Hematopoietic multipotent progenitor cell treated with erythropoietin and hydrocortisone succinate and interleukin-3 and kit ligand, for 8 days (in vitro differentiated cells): Measurements from ENCODE around the gene AP1AR.

Source experiments
- DNase-seq: peaks from one replicate; pipeline ENCODE4 v3.0.0-alpha.2; 2015

Gene AP1AR

DNA sequence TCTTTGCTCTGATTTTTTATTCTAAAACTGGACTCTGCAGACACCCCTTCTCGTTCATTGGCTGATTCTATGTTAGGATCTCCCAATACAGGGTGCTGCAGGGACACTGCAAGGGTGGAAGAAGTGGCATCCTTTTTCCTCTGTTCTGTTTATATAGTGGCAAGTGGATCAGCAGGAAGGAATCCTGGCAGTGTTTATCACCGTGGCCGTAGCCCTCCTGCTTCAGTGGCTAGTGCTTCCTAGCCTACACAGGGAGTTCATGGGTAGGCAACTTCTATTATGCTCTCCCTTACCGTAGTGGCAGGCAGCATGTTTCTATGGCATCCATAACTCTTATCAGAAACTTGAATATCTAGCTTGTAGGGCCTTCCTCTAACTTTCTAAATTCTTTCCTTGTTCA is 6.4 kb upstream of the AP1AR start:
- DNase-seq = no peak

DNA sequence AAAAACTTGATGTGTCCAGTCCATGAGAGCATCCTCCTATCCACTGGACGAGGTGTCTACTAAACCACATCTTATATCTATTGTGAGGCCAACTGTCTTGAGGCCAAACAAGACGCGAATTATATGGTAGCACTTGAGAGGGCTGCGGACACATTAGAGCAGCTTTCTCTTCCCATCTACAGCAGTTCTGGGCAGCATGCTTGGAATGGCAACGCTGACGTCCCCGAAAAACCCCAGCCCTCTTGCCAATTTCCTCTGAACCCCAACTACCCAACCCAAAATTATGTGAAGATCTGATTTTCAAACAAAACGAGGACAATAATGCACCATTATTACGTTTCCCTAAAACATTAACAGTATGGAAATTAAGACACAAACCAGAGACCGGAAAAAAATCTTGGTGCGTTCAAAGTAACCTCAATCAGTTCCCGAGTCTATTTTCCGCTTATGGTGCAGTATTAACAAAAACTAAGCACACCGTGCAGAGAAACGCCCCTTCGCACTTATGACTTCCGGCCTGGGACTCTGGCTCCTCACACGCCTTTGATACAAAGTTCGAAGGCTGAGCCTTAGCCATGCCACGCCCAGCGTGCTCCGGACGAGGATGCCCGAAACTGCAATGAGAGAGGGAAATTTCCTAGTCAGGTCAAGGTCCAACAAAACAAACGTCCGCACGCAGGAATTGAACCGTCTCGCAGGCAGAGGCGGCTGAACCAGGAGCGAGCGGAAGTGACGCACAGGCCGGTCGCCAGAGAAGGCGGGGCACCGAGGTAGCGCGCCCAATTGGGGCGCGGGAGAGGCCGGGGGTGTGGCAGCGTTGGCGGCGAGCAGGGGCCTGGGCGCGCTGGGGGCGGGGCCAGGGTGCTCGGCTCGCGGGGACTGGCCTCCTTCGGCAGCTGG is 458 bp upstream of the AP1AR start:
- DNase-seq = peak; percentile 94

GRCh38 chr4:112234952-112235609 is 3.5 kb downstream of the AP1AR start:
- peak; percentile 78 for DNase-seq

GRCh38 chr4:112236040-112236439 is 4.5 kb downstream of the AP1AR start:
- no peak for DNase-seq

DNA sequence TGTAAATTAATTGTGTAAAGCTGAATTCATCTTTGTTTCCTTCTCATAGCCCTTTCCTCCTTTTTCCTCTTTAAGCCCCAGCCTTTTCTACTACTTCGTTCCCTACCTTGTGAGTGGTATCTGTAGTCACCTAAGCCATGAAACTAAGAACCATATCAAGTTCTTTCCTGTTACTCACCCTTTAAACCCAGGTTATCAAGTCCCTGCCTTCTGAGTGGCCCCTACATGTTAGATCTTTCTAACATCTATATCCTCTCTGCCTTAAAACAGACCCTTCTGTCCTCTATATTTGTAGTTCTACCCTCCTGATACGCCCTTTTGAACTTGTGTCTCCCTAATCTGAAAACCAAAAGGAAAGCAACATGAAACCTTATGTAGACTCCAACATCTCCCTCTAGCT is 7.2 kb downstream of the AP1AR start:
- no peak for DNase-seq

- DNase-seq = no peak
Observed at GRCh38 chr4:112245383-112245782, 13.8 kb downstream of the AP1AR start.

GRCh38 chr4:112247021-112247420 is 15.4 kb downstream of the AP1AR start:
- DNase-seq = no peak

GRCh38 chr4:112251019-112251643 is 19.5 kb downstream of the AP1AR start:
- no peak for DNase-seq

DNA sequence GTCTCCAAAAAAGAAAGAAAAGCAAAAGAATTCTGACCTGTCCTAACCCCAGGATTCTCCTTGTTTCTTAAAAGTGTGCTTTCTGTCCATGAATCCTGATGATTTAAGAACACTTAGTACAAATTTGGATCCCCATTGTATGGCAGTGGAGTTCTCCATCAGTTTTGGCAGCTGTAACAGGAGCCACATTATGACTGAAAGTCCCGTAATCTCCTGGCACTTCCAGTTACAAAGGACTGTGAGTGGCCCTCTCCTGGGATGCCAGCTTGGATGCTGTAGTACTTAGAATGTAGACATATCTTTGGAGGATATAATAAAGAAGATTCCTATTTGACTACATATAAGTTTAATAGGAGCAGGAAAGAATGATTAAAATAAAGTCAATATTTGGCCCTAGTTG is 20.6 kb downstream of the AP1AR start:
- DNase-seq = no peak

DNA sequence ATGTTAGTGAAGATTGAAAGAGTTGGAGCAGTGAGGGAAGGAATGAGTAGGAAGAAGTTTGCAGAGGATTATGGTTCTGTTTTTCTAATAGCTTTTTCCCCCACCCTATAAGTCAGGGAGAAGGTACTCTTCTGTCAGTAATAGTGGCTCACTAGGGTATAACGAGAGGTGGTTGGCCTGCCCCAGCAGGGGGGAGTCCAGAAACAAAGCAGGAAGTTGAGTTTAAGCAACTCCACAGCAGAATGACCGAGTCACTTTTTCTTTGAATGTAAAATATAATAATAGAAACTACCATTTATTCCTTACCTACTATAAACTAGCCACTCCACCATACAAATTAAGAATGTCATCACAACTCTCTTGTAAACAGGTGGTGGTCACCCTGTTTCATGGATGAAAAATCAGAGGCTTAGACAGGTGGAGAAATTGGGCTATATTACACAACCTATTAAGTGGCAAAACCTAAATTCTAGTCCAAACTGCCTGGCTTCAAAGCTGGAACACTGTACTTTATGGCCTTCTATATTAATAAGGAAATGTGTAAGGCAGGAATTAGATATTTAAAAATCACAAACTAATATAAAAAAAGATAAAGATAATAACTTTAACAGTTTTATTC is 21.9 kb downstream of the AP1AR start:
- DNase-seq = no peak

- DNase-seq = no peak
Observed at GRCh38 chr4:112257098-112257497, 25.5 kb downstream of the AP1AR start.

DNA sequence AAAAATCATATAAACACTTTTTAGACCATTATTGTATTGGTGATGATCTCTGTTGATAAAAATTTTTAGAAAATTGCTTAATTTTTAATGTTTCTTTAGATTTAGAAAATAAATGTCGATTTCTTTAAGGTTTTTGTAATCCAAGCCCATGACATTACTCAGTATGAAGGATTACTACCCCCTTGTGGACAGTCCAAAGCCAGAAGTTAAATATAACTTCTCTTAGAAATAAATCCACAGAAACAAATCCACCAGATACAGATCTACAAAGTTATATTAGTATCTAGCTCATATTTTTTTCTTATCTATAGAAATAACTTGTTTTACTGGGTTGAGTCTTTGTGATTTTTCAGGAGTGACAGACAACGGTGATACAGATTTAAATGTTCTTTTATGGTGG is 35.2 kb downstream of the AP1AR start:
- DNase-seq = peak; percentile 42

DNA sequence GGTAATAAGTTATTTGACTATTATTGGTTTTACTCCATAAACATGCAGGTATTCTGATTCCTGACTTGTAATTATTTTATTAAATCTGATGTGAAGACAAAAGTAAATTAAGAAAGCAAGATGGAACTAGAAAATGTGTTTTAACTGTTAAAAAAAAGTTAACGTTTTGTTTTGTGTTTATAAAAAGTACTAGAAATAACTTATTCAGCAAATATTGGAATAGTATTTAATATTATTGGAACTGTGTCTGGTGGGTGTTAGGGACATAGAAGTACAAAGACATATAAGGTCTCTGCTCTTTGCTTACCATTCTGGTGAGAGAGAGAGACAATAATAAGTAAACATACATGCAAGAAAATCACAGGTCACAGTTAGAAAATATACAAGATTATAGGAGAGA is 38.5 kb downstream of the AP1AR start:
- no peak for DNase-seq

- no peak for DNase-seq
Observed at GRCh38 chr4:112270640-112271421, 39.2 kb downstream of the AP1AR start.

- DNase-seq = no peak
Observed at GRCh38 chr4:112272292-112272691, 40.7 kb downstream of the AP1AR start.

GRCh38 chr4:112274959-112275358 is 43.4 kb downstream of the AP1AR start:
- DNase-seq = no peak

GRCh38 chr4:112276113-112276512 is 44.5 kb downstream of the AP1AR start:
- DNase-seq = no peak

- DNase-seq = no peak
Observed at GRCh38 chr4:112277220-112277619, 45.6 kb downstream of the AP1AR start.

GRCh38 chr4:112277705-112278448 is 46.3 kb downstream of the AP1AR start:
- DNase-seq = no peak

DNA sequence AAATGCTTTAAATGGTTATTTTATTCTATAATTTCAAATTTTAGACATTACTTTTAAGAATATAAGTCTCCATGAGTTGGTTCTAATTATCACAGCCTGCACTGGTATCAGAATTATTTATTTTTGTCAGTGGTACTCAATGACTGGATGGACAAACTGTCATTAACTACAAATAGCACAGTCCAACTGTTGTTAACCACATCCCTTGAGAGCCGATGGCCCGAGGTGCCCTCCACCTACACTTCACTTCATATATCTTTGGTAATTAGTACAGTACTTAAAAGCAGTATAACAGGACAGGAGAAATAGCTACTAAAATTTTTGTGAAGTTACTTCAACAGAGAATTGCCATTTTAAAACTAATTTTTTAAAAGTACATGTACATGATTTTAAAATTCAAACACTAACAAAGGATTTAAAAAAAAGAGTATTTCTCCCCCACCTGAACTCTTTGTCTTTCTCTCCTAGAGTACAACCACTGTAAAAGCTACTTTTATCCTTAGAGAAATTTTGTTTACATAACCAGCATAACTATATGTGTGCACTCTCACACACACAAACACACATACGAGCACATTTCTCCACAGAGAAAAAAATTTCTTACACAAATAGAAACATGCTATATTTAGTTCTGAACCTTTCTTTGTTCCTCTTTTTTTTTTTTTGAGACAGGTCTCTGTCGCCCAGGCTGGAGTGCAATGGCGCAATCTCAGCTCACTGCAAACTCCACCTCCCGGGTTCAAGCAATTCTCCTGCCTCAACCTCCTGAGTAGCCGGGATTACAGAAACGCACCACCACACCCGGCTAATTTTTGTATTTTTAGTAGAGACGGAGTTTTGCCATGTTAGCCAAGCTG is 47.7 kb downstream of the AP1AR start:
- DNase-seq = no peak

DNA sequence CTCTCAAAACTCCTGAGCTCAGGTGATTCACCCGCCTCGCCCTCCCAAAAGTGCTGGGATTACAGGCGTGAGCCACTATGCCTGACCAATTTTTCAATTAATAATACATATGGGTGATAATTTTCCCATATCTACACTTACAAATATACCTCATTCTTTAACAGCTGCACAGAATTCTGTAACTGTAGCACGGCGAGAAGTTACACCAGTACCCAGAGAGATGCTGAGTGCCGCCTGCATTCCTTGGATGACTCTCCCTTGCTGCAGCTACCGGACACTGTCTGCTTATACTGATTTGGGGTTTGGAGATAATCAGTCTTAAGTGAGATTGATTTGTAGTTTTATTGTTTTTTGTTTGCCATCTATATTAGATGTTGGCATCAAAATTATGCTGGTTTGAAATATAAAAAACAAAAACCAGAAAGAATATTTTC is 48.3 kb downstream of the AP1AR start:
- no peak for DNase-seq
